Neural progenitor cell (in vitro differentiated cells): ENCODE measurements around the gene DHRS3. TPM values are rescaled to one million over a fixed set of nuclear protein-coding genes. Genes with fewer than 3 reads are reported as not detected.

ENCODE experiments used
- DNase-seq: peaks from one replicate; pipeline ENCODE4 v3.0.0-alpha.2; 2016; ENCODE audit warnings: low spot score
- H2AFZ ChIP-seq: fragments of 200-600 bp; sonication (generic); replicated peaks from 2 replicates; pipeline ENCODE4 v1.6.1; 2016; ENCODE audit warnings: antibody characterized with exemption
- H3F3A ChIP-seq: fragments of 200-600 bp; sonication (generic); 2 replicates; pipeline ENCODE4 v1.6.1; 2016; ENCODE audit warnings: antibody characterized with exemption, low read depth
- H3K27ac ChIP-seq: fragments of 200-600 bp; sonication (generic); 2 replicates; pipeline ENCODE4 v1.5.1; 2016; ENCODE audit warnings: mild to moderate bottlenecking
- H3K27me3 ChIP-seq: fragments of 200-600 bp; sonication (generic); 2 replicates; pipeline ENCODE4 v1.6.1; 2016; ENCODE audit warnings: mild to moderate bottlenecking, moderate library complexity
- H3K36me3 ChIP-seq: fragments of 200-600 bp; sonication (generic); 2 replicates; pipeline ENCODE4 v1.5.1; 2016
- H3K4me1 ChIP-seq: fragments of 200-600 bp; sonication (generic); 2 replicates; pipeline ENCODE4 v1.6.1; 2016; ENCODE audit warnings: mixed run types
- H3K4me2 ChIP-seq: fragments of 200-600 bp; sonication (generic); 2 replicates; pipeline ENCODE4 v1.6.1; 2016
- H3K4me3 ChIP-seq: fragments of 200-600 bp; sonication (generic); 2 replicates; pipeline ENCODE4 v1.5.1; 2016
- H3K79me2 ChIP-seq: fragments of 200-600 bp; sonication (generic); 2 replicates; pipeline ENCODE4 v1.6.1; 2016; ENCODE audit warnings: low read depth
- H3K9ac ChIP-seq: fragments of 200-600 bp; sonication (generic); 2 replicates; pipeline ENCODE4 v1.6.1; 2016
- H3K9me3 ChIP-seq: fragments of 200-600 bp; sonication (generic); 2 replicates; pipeline ENCODE4 v1.5.1; 2016; ENCODE audit warnings: low read depth
- H4K20me1 ChIP-seq: fragments of 200-600 bp; sonication (generic); 2 replicates; pipeline ENCODE4 v1.6.1; 2016; ENCODE audit warnings: low read depth
- H3K27ac Mint-ChIP-seq: 3 replicates; pipeline ENCODE4 v1.8.0; 2021; ENCODE audit warnings: mixed read lengths
- H3K27me3 Mint-ChIP-seq: 2 replicates; pipeline ENCODE4 v1.8.0; 2022; ENCODE audit warnings: low read depth, mild to moderate bottlenecking, inconsistent platforms, moderate library complexity, mixed read lengths; ENCODE audit not compliant: insufficient read depth
- H3K36me3 Mint-ChIP-seq: 3 replicates; pipeline ENCODE4 v1.8.0; 2021; ENCODE audit warnings: mixed read lengths
- H3K4me1 Mint-ChIP-seq: 3 replicates; pipeline ENCODE4 v1.8.0; 2021; ENCODE audit warnings: mixed read lengths
- H3K4me3 Mint-ChIP-seq: 3 replicates; pipeline ENCODE4 v1.8.0; 2021; ENCODE audit warnings: mild to moderate bottlenecking, moderate library complexity, mixed read lengths
- H3K9me3 Mint-ChIP-seq: 3 replicates; pipeline ENCODE4 v1.8.0; 2020; ENCODE audit warnings: mixed read lengths
- CTCF ChIP-seq: fragments of 200-600 bp; sonication (generic); IDR thresholded peaks from 2 replicates; pipeline ENCODE4 v1.5.1; 2017; ENCODE audit warnings: antibody characterized with exemption, mild to moderate bottlenecking
- EZH2 ChIP-seq: fragments of 200-600 bp; sonication (generic); IDR thresholded peaks from 2 replicates; pipeline ENCODE4 v1.6.1; 2017; ENCODE audit warnings: antibody characterized with exemption, mild to moderate bottlenecking, moderate library complexity
- EZH2phosphoT487 ChIP-seq: fragments of 200-600 bp; sonication (generic); IDR thresholded peaks from 2 replicates; pipeline ENCODE4 v1.6.1; 2017; ENCODE audit warnings: antibody characterized with exemption
- total RNA-seq: library from RNA; depleted of rRNA; stranded (reverse); fragments of >200 nt; gene quantifications from 2 replicates; pipeline ENCODE4 v1.2.3, GENCODE V29; 2015; ENCODE audit warnings: low replicate concordance

DHRS3 gene
- total RNA-seq, 1 donor from 2014 or later, result 4.3 TPM

GRCh38 chr1:12657060-12657884, 39.3 kb upstream of the DHRS3 start:
- Mint-ChIP-seq H3K9me3 (peaks cover 2% of the 10 kb centered on the region), H3K4me3 (no peak overlapping the region), H3K27ac (no peak overlapping the region), H3K36me3 (no peaks in the 10 kb centered on the region), H3K4me1 (peaks cover 4% of the 10 kb centered on the region), H3K27me3 (peaks cover 2% of the 10 kb centered on the region)
- no peak overlapping the region for H3K4me2 ChIP-seq
- H3K79me2 ChIP-seq, result no peaks in the 10 kb centered on the region
- no peaks in the 10 kb centered on the region for H3K27me3 ChIP-seq
- no peaks in the 10 kb centered on the region for H3K36me3 ChIP-seq
- no peaks in the 10 kb centered on the region for H3F3A ChIP-seq
- H3K4me3 ChIP-seq, result no peak overlapping the region
- no peak overlapping the region for H3K9ac ChIP-seq
- no peak overlapping the region for H3K27ac ChIP-seq
- TF ChIP-seq EZH2phosphoT487 (no peak), EZH2 (no peak), CTCF (no peak)
- DNase-seq, result no peak
- no peak overlapping the region for H2AFZ ChIP-seq
- no peaks in the 10 kb centered on the region for H3K4me1 ChIP-seq
- no peaks in the 10 kb centered on the region for H3K9me3 ChIP-seq
- H4K20me1 ChIP-seq, result no peaks in the 10 kb centered on the region

GRCh38 chr1:12656575-12656974, 38.6 kb upstream of the DHRS3 start:
- DNase-seq, result no peak

GRCh38 chr1:12654657-12655056, 36.6 kb upstream of the DHRS3 start:
- H3K27me3 ChIP-seq, result no peaks in the 10 kb centered on the region
- H3K27ac ChIP-seq, result no peak overlapping the region
- H3K9me3 ChIP-seq, result no peaks in the 10 kb centered on the region
- no peaks in the 10 kb centered on the region for H3F3A ChIP-seq
- H3K4me2 ChIP-seq, result no peak overlapping the region
- no peak overlapping the region for H3K9ac ChIP-seq
- no peaks in the 10 kb centered on the region for H3K79me2 ChIP-seq
- H3K9me3 Mint-ChIP-seq, result peaks cover 2% of the 10 kb centered on the region
- H3K36me3 Mint-ChIP-seq, result no peaks in the 10 kb centered on the region
- no peak overlapping the region for H3K4me3 ChIP-seq
- H3K27ac Mint-ChIP-seq, result no peak overlapping the region
- no peak for TF ChIP-seq EZH2phosphoT487
- no peak for TF ChIP-seq EZH2
- no peak for TF ChIP-seq CTCF
- no peak for DNase-seq
- H3K36me3 ChIP-seq, result no peaks in the 10 kb centered on the region
- no peak overlapping the region for H3K4me3 Mint-ChIP-seq
- peaks cover 4% of the 10 kb centered on the region for H3K4me1 Mint-ChIP-seq
- H3K4me1 ChIP-seq, result no peaks in the 10 kb centered on the region
- H2AFZ ChIP-seq, result no peak overlapping the region
- H4K20me1 ChIP-seq, result no peaks in the 10 kb centered on the region
- peaks cover 9% of the 10 kb centered on the region for H3K27me3 Mint-ChIP-seq

More at GRCh38 chr1:12656575-12656974, 38.6 kb upstream of the DHRS3 start:
- Histone ChIP-seq H3K4me2 (no peak overlapping the region), H3K79me2 (no peaks in the 10 kb centered on the region), H3K9me3 (no peaks in the 10 kb centered on the region), H3K4me1 (no peaks in the 10 kb centered on the region), H3F3A (no peaks in the 10 kb centered on the region), H3K36me3 (no peaks in the 10 kb centered on the region), H3K27me3 (no peaks in the 10 kb centered on the region), H4K20me1 (no peaks in the 10 kb centered on the region), H2AFZ (no peak overlapping the region), H3K4me3 (no peak overlapping the region), H3K9ac (no peak overlapping the region), H3K27ac (no peak overlapping the region)
- Mint-ChIP-seq H3K9me3 (peaks cover under 1% of the 10 kb centered on the region), H3K4me1 (peaks cover 4% of the 10 kb centered on the region), H3K27ac (no peak overlapping the region), H3K4me3 (no peak overlapping the region), H3K36me3 (no peaks in the 10 kb centered on the region), H3K27me3 (peaks cover 2% of the 10 kb centered on the region)
- no peak for TF ChIP-seq EZH2phosphoT487
- TF ChIP-seq CTCF, result no peak
- TF ChIP-seq EZH2, result no peak
